Ectodermal cell (in vitro differentiated cells): Measurements from ENCODE around the gene TSPAN3.

Source experiments
- H3K27ac ChIP-seq: 2 replicates; pipeline ENCODE4 v1.7.0; 2013; ENCODE audit warnings: mild to moderate bottlenecking, low read depth, low read length; ENCODE audit not compliant: insufficient read depth, poor library complexity, severe bottlenecking
- H3K27me3 ChIP-seq: 2 replicates; pipeline ENCODE4 v1.7.0; 2013; ENCODE audit warnings: mild to moderate bottlenecking, low read length; ENCODE audit not compliant: insufficient read depth, control insufficient read depth, poor library complexity, severe bottlenecking
- H3K36me3 ChIP-seq: one replicate; pipeline ENCODE4 v1.7.0; 2013; ENCODE audit warnings: low read length; ENCODE audit not compliant: control insufficient read depth, insufficient read depth
- H3K4me1 ChIP-seq: one replicate; pipeline ENCODE4 v1.7.0; 2013; ENCODE audit warnings: low read length; ENCODE audit not compliant: control insufficient read depth, insufficient read depth
- H3K4me3 ChIP-seq: 2 replicates; pipeline ENCODE4 v1.7.0; 2013; ENCODE audit warnings: low read depth, low read length, control low read depth; ENCODE audit not compliant: insufficient read depth
- H3K9me3 ChIP-seq: 2 replicates; pipeline ENCODE4 v1.7.0; 2013; ENCODE audit warnings: mild to moderate bottlenecking, low read length, moderate library complexity; ENCODE audit not compliant: control insufficient read depth
- WGBS, 2 experiments: methylation state at CpG; one replicate each; pipeline ENCODE4 v1.1.7; 2013; ENCODE audit warnings: missing lambda C conversion rate in 2 of 2; 5-methylcytosine and 5-hydroxymethylcytosine counted together

TSPAN3 gene

GRCh38 chr15:76994971-76995945, 75.7 kb downstream of the TSPAN3 start, which contains the start of gene PSTPIP1:
TSS of gene PSTPIP1 (plus strand) at chr15:76995126. CDS start at chr15:76995574, 448 bp downstream.
- no peak within 1 kb of the TSS for H3K4me3 ChIP-seq
- no peak within 1 kb of the TSS for H3K27ac ChIP-seq
- H3K36me3 ChIP-seq = no peaks in the 10 kb centered on the region
- no peaks in the 10 kb centered on the region for H3K4me1 ChIP-seq
- no peaks in the 10 kb centered on the region for H3K27me3 ChIP-seq
- WGBS, 2 experiments = 88% methylated on average over 28 of the region's 28 CpGs
- H3K9me3 ChIP-seq = no peaks in the 10 kb centered on the region

- 95 to 96% methylated on average over 6 of the region's 6 CpGs for WGBS, 2 experiments
- Histone ChIP-seq H3K4me1 (no peaks in the 10 kb centered on the region), H3K4me3 (no peak overlapping the region), H3K36me3 (no peaks in the 10 kb centered on the region), H3K27ac (no peak overlapping the region), H3K27me3 (no peaks in the 10 kb centered on the region), H3K9me3 (no peaks in the 10 kb centered on the region)
Measured at GRCh38 chr15:76994496-76994895, 76.4 kb downstream of the TSPAN3 start.

GRCh38 chr15:76994001-76994400, 76.9 kb downstream of the TSPAN3 start:
- Histone ChIP-seq H3K9me3 (no peaks in the 10 kb centered on the region), H3K36me3 (no peaks in the 10 kb centered on the region), H3K4me1 (no peaks in the 10 kb centered on the region), H3K27me3 (no peaks in the 10 kb centered on the region), H3K4me3 (no peak overlapping the region), H3K27ac (no peak overlapping the region)
- WGBS, 2 experiments = 94 to 96% methylated on average over 8 of the region's 8 CpGs

GRCh38 chr15:76993114-76993725, 77.7 kb downstream of the TSPAN3 start:
- Histone ChIP-seq H3K4me3 (no peak overlapping the region), H3K27ac (no peak overlapping the region), H3K36me3 (no peaks in the 10 kb centered on the region), H3K9me3 (no peaks in the 10 kb centered on the region), H3K4me1 (no peaks in the 10 kb centered on the region), H3K27me3 (no peaks in the 10 kb centered on the region)
- WGBS, 2 experiments = 95 to 97% methylated on average over 6 of the region's 6 CpGs

GRCh38 chr15:76991741-76992645, 78.9 kb downstream of the TSPAN3 start:
- 94 to 96% methylated on average over 9 of the region's 9 CpGs for WGBS, 2 experiments
- Histone ChIP-seq H3K27me3 (no peaks in the 10 kb centered on the region), H3K36me3 (no peaks in the 10 kb centered on the region), H3K4me3 (no peak overlapping the region), H3K27ac (no peak overlapping the region), H3K9me3 (no peaks in the 10 kb centered on the region), H3K4me1 (no peaks in the 10 kb centered on the region)
